ENCODE measurements around the gene ESPL1. TPM values are rescaled to one million over a fixed set of nuclear protein-coding genes. Genes with fewer than 3 reads are reported as not detected.

ESPL1 gene
- polyA plus RNA-seq, 3 donors: 0.79 TPM; not detected in 2

- no peak overlapping the region for H3K9ac ChIP-seq (ENCODE audit: insufficient read depth, low read length, poor library complexity, severe bottlenecking)
- peak overlapping the region in 1 of 2 donors; percentile 62 for H3K4me3 Mint-ChIP-seq
- H3K4me1 Mint-ChIP-seq: peaks cover 50% of the 10 kb centered on the region
- no peaks in the 10 kb centered on the region for H3K36me3 ChIP-seq (replicated peaks in 1 of 2; ENCODE audit: control insufficient read depth in 1 of 2, insufficient read depth in 2 of 2, low read length in 2 of 2)
- H3K9me3 ChIP-seq (replicated peaks in 1 of 2; ENCODE audit: control insufficient read depth in 1 of 2, insufficient read depth in 1 of 2, low read length in 2 of 2): no peaks in the 10 kb centered on the region
- H3K4me3 ChIP-seq (replicated peaks in 1 of 3; ENCODE audit: low read depth in 2 of 3, low read length in 3 of 3): peak overlapping the region in 1 of 3 experiments; percentile 38
- H3K4me2 ChIP-seq (replicated peaks; ENCODE audit: extremely low read depth, low read length, poor library complexity, severe bottlenecking): peak overlapping the region; percentile 37
- DNase-seq: no peak
- peak overlapping the region in 3 of 7 donors; percentile 10 to 75 (median 63) for H3K27ac Mint-ChIP-seq
- H3K27me3 Mint-ChIP-seq (ENCODE audit: low read depth in 3 of 3): peaks cover 10 to 24% (median 13%) of the 10 kb centered on the region in 3 donors
- no peak overlapping the region for H3K27ac ChIP-seq (ENCODE audit: low read depth in 1 of 2, low read length in 2 of 2)
- H3K79me2 ChIP-seq (ENCODE audit: insufficient read depth, low read length): peaks cover 14% of the 10 kb centered on the region
- TF ChIP-seq CTCF (IDR thresholded peaks at IDR 0.05): no peak
- intact Hi-C loops (cut with micrococcal nuclease): loop anchor here in 1 of 2 donors (5.0 kb wide), 1 partner anchor 44 kb away; the partner anchor contains the start of gene ESPL1
- H3K9me3 Mint-ChIP-seq: peaks cover 0 to 2% (median 0%) of the 10 kb centered on the region in 7 donors
- peak overlapping the region; percentile 59 for H2AFZ ChIP-seq (ENCODE audit: insufficient read depth, low read depth, low read length, poor library complexity, severe bottlenecking)
- no peaks in the 10 kb centered on the region for H4K20me1 ChIP-seq (ENCODE audit: insufficient read depth, low read length)
- H3K36me3 Mint-ChIP-seq: peaks cover 4 to 13% of the 10 kb centered on the region in 2 donors
- WGBS (ENCODE audit: insufficient coverage): 20% methylated on average over 2 of the region's 16 CpGs
- peaks cover 41 to 57% of the 10 kb centered on the region in 2 donors for H3K4me1 ChIP-seq (ENCODE audit: control insufficient read depth in 1 of 2, insufficient read depth in 2 of 2, low read length in 2 of 2)
- no peaks in the 10 kb centered on the region for H3K27me3 ChIP-seq (ENCODE audit: control insufficient read depth in 2 of 2, insufficient read depth in 2 of 2, low read length in 2 of 2)
Measured at GRCh38 chr12:53223389-53224060, 44.6 kb upstream of the ESPL1 start.

GRCh38 chr12:53224061-53224896 is 43.8 kb upstream of the ESPL1 start:
- Histone ChIP-seq H3K4me1 (ENCODE audit: control insufficient read depth in 1 of 2, insufficient read depth in 2 of 2, low read length in 2 of 2) (peaks cover 36 to 50% of the 10 kb centered on the region in 2 donors), H3K36me3 (replicated peaks in 1 of 2; ENCODE audit: control insufficient read depth in 1 of 2, insufficient read depth in 2 of 2, low read length in 2 of 2) (no peaks in the 10 kb centered on the region), H3K4me3 (replicated peaks in 1 of 3; ENCODE audit: low read depth in 2 of 3, low read length in 3 of 3) (peak overlapping the region in 1 of 3 experiments; percentile 38), H2AFZ (ENCODE audit: insufficient read depth, low read depth, low read length, poor library complexity, severe bottlenecking) (peak overlapping the region; percentile 59), H3K9me3 (replicated peaks in 1 of 2; ENCODE audit: control insufficient read depth in 1 of 2, insufficient read depth in 1 of 2, low read length in 2 of 2) (no peaks in the 10 kb centered on the region), H3K9ac (ENCODE audit: insufficient read depth, low read length, poor library complexity, severe bottlenecking) (no peak overlapping the region), H3K4me2 (replicated peaks; ENCODE audit: extremely low read depth, low read length, poor library complexity, severe bottlenecking) (peak overlapping the region; percentile 37), H3K27me3 (ENCODE audit: control insufficient read depth in 2 of 2, insufficient read depth in 2 of 2, low read length in 2 of 2) (no peaks in the 10 kb centered on the region), H4K20me1 (ENCODE audit: insufficient read depth, low read length) (no peaks in the 10 kb centered on the region), H3K27ac (ENCODE audit: low read depth in 1 of 2, low read length in 2 of 2) (no peak overlapping the region), H3K79me2 (ENCODE audit: insufficient read depth, low read length) (peaks cover 8% of the 10 kb centered on the region)
- Mint-ChIP-seq H3K27me3 (ENCODE audit: low read depth in 3 of 3) (peaks cover 13 to 24% (median 13%) of the 10 kb centered on the region in 3 donors), H3K9me3 (peaks cover 0 to 2% (median 0%) of the 10 kb centered on the region in 7 donors), H3K36me3 (peaks cover 2 to 12% of the 10 kb centered on the region in 2 donors), H3K4me1 (peaks cover 44% of the 10 kb centered on the region), H3K27ac (peak overlapping the region in 3 of 7 donors; percentile 6 to 36 (median 32)), H3K4me3 (peak overlapping the region in 1 of 2 donors; percentile 62)
- intact Hi-C loops (cut with micrococcal nuclease): loop anchor here in 1 of 2 donors (5.0 kb wide), 1 partner anchor 43 kb away; the partner anchor contains the start of gene ESPL1
- no peak for DNase-seq
- 76% methylated on average over 10 of the region's 11 CpGs for WGBS (ENCODE audit: insufficient coverage)
- TF ChIP-seq CTCF (IDR thresholded peaks at IDR 0.05): no peak
